OCI-LY7 (cell line): ENCODE measurements around the gene CORO7.

Experiments used
- EZH2phosphoT487 ChIP-seq: fragments of 200-600 bp; sonication (generic); IDR thresholded peaks from 2 replicates; pipeline ENCODE4 v1.6.1; 2018; ENCODE audit warnings: low read depth, borderline replicate concordance, mild to moderate bottlenecking, mixed run types, antibody characterized with exemption, low read length, moderate library complexity, mixed read lengths
- TF ChIP-seq, protein P1 (sequence below): fragments of 200-600 bp; sonication (generic); conservative IDR thresholded peaks from 2 replicates; pipeline ENCODE4 v1.5.1; 2014; ENCODE audit warnings: mild to moderate bottlenecking, antibody characterized with exemption, low read length, moderate library complexity, mixed read lengths

DNA sequence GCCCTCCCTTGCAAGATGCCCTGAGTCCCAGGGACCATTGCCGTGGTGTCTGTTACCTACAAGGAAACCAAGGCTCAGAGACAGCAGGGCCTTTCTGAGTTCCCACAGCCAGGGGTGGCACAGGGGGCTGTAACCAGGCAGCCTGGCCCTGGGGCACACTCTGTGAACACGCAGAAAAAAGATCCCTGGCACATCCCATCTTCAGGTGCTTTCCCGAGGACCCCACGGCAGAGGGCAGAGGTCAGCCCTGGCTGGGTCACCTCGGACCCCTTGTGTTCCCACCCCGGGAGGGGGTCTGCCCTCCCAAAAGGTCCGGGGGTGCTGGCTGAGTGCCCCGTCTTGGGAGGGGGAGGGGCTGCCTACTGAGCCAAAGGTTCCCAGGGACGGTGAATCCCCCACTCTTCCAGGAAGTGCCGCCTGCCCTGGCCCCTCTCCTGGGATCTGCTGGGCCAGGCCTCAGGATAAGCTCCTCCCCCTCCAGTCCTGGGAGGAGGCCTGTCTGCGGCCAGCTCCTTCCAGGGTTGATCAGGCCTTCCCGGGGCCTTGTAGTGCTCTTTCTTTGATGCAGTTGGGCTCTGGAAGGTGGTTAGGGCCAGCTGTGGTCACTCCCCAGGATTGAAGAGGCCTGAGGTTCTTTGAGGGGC is 92.4 kb downstream of the CORO7 start:
- TF ChIP-seq, protein P1, sequence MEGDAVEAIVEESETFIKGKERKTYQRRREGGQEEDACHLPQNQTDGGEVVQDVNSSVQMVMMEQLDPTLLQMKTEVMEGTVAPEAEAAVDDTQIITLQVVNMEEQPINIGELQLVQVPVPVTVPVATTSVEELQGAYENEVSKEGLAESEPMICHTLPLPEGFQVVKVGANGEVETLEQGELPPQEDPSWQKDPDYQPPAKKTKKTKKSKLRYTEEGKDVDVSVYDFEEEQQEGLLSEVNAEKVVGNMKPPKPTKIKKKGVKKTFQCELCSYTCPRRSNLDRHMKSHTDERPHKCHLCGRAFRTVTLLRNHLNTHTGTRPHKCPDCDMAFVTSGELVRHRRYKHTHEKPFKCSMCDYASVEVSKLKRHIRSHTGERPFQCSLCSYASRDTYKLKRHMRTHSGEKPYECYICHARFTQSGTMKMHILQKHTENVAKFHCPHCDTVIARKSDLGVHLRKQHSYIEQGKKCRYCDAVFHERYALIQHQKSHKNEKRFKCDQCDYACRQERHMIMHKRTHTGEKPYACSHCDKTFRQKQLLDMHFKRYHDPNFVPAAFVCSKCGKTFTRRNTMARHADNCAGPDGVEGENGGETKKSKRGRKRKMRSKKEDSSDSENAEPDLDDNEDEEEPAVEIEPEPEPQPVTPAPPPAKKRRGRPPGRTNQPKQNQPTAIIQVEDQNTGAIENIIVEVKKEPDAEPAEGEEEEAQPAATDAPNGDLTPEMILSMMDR, result no peak
- TF ChIP-seq EZH2phosphoT487, result no peak
